ENCODE measurements around the gene COX4I2.

Gene COX4I2

DNA sequence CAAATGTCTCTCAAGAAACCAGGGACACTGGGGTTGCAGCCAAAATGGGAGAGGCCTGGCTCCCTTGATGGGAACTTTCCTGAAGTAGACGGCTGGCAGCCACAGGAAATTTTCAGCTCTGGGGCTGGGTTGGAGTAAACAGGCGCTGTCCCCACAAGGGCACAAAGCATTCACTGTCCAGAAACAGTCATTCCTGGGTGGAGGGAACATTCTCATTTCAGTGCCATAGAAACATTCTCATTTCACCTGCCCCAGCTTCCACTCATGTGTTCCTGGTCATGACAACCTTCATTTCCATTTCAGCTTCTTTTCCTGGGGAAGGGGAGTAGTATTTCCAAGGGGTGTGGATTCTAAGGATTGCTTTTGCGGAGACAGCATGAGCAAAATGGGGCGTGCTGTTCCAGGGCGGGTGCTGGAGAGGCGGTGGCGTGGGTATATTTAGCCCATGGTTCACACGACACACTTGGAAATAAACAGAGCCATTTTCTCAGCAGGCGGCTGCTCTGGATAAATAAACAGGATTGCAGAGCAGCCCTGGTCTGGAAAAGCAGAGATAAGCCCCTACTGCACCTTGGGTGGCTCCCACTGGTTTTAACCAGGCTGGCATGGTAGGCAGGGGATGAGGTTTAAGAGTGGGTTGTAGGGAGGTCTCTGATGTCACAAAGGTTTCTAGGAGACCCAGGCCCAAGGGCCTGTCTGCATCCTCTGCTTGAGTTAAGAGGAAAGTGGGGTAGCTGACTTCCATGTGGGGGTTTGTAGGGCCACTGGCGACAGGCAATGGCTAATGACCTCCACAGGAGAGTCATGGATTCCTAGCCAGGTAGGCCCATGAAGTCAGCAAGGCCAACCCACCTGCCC is 32.9 kb downstream of the COX4I2 start (continued):
- no peak for TF ChIP-seq KLF16 (tag by site-specific recombination; IDR thresholded peaks at IDR 0.05)
- TF ChIP-seq ZNF140 (tag by site-specific recombination; IDR thresholded peaks at IDR 0.05): no peak
- TF ChIP-seq ZNF677 (tag by site-specific recombination; IDR thresholded peaks at IDR 0.05): no peak
- no peak for TF ChIP-seq ZNF292 (tag by site-specific recombination; IDR thresholded peaks at IDR 0.05; ENCODE audit: borderline replicate concordance, low read depth)
- TF ChIP-seq ZNF138 (tag by site-specific recombination; IDR thresholded peaks at IDR 0.05; ENCODE audit: borderline replicate concordance): no peak
- TF ChIP-seq ZBTB8A (tag by site-specific recombination; IDR thresholded peaks at IDR 0.05): peak; percentile 88
- TF ChIP-seq, protein P1, sequence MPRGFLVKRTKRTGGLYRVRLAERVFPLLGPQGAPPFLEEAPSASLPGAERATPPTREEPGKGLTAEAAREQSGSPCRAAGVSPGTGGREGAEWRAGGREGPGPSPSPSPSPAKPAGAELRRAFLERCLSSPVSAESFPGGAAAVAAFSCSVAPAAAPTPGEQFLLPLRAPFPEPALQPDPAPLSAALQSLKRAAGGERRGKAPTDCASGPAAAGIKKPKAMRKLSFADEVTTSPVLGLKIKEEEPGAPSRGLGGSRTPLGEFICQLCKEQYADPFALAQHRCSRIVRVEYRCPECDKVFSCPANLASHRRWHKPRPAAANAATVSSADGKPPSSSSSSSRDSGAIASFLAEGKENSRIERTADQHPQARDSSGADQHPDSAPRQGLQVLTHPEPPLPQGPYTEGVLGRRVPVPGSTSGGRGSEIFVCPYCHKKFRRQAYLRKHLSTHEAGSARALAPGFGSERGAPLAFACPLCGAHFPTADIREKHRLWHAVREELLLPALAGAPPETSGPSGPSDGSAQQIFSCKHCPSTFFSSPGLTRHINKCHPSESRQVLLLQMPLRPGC (tag by site-specific recombination; IDR thresholded peaks at IDR 0.05): peak; percentile 33; the same call in 1 of the 2 replicates
- TF ChIP-seq, protein P2, sequence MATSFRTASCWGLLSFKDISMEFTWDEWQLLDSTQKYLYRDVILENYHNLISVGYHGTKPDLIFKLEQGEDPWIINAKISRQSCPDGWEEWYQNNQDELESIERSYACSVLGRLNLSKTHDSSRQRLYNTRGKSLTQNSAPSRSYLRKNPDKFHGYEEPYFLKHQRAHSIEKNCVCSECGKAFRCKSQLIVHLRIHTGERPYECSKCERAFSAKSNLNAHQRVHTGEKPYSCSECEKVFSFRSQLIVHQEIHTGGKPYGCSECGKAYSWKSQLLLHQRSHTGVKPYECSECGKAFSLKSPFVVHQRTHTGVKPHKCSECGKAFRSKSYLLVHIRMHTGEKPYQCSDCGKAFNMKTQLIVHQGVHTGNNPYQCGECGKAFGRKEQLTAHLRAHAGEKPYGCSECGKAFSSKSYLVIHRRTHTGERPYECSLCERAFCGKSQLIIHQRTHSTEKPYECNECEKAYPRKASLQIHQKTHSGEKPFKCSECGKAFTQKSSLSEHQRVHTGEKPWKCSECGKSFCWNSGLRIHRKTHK (tag by site-specific recombination; IDR thresholded peaks at IDR 0.05): no peak
- TF ChIP-seq ZNF391 (tag by site-specific recombination; IDR thresholded peaks at IDR 0.05; ENCODE audit: borderline replicate concordance, low read depth): no peak
- TF ChIP-seq ZNF530 (tag by site-specific recombination; IDR thresholded peaks at IDR 0.05; ENCODE audit: low read depth): no peak
- TF ChIP-seq SETDB1 (IDR thresholded peaks at IDR 0.05; ENCODE audit: insufficient read length, low read length): no peak
- TF ChIP-seq, protein P3, sequence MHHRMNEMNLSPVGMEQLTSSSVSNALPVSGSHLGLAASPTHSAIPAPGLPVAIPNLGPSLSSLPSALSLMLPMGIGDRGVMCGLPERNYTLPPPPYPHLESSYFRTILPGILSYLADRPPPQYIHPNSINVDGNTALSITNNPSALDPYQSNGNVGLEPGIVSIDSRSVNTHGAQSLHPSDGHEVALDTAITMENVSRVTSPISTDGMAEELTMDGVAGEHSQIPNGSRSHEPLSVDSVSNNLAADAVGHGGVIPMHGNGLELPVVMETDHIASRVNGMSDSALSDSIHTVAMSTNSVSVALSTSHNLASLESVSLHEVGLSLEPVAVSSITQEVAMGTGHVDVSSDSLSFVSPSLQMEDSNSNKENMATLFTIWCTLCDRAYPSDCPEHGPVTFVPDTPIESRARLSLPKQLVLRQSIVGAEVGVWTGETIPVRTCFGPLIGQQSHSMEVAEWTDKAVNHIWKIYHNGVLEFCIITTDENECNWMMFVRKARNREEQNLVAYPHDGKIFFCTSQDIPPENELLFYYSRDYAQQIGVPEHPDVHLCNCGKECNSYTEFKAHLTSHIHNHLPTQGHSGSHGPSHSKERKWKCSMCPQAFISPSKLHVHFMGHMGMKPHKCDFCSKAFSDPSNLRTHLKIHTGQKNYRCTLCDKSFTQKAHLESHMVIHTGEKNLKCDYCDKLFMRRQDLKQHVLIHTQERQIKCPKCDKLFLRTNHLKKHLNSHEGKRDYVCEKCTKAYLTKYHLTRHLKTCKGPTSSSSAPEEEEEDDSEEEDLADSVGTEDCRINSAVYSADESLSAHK (tag by site-specific recombination; IDR thresholded peaks at IDR 0.05): peak; percentile 68
- TF ChIP-seq ZNF335 (tag by site-specific recombination; conservative IDR thresholded peaks at IDR 0.05): 0 out of 2 replicates have a peak, but pooled peaks have one; percentile 17
- TF ChIP-seq ZNF146 (tag by site-specific recombination; IDR thresholded peaks at IDR 0.05): no peak; the same call in 1 of the 2 replicates
- TF ChIP-seq, protein P4, sequence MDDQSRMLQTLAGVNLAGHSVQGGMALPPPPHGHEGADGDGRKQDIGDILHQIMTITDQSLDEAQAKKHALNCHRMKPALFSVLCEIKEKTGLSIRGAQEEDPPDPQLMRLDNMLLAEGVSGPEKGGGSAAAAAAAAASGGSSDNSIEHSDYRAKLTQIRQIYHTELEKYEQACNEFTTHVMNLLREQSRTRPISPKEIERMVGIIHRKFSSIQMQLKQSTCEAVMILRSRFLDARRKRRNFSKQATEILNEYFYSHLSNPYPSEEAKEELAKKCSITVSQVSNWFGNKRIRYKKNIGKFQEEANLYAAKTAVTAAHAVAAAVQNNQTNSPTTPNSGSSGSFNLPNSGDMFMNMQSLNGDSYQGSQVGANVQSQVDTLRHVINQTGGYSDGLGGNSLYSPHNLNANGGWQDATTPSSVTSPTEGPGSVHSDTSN (CRISPR knock-in tag; IDR thresholded peaks at IDR 0.05): no peak
- no peak for TF ChIP-seq ZNF776 (tag by site-specific recombination; IDR thresholded peaks at IDR 0.05; ENCODE audit: borderline replicate concordance)
- TF ChIP-seq ZNF350 (tag by site-specific recombination; IDR thresholded peaks at IDR 0.05): no peak
- no peak for TF ChIP-seq ZNF76 (tag by site-specific recombination; IDR thresholded peaks at IDR 0.05; ENCODE audit: borderline replicate concordance, low read depth)
- peak; percentile 37; the same call in 1 of the 2 replicates for TF ChIP-seq KLF9 (tag by site-specific recombination; IDR thresholded peaks at IDR 0.05; ENCODE audit: low read depth)
- TF ChIP-seq ZNF624 (tag by site-specific recombination; IDR thresholded peaks at IDR 0.05): no peak
- TF ChIP-seq SCRT2 (tag by site-specific recombination; IDR thresholded peaks at IDR 0.05): no peak
- no peak for TF ChIP-seq ZNF777 (tag by site-specific recombination; IDR thresholded peaks at IDR 0.05; ENCODE audit: borderline replicate concordance)
- no peak for TF ChIP-seq ZNF221 (tag by site-specific recombination; IDR thresholded peaks at IDR 0.05; ENCODE audit: borderline replicate concordance)
- TF ChIP-seq ZNF792 (tag by site-specific recombination; IDR thresholded peaks at IDR 0.05): no peak
- peak; percentile 95 for TF ChIP-seq ZIC2 (tag by site-specific recombination; IDR thresholded peaks at IDR 0.05)
- no peak for TF ChIP-seq ZNF514 (tag by site-specific recombination; IDR thresholded peaks at IDR 0.05)
- TF ChIP-seq ZNF132 (tag by site-specific recombination; IDR thresholded peaks at IDR 0.05; ENCODE audit: borderline replicate concordance): no peak
- TF ChIP-seq ZNF629 (tag by site-specific recombination; IDR thresholded peaks at IDR 0.05): peak; percentile 66; the same call in 1 of the 2 replicates
- no peak for TF ChIP-seq OVOL3 (tag by site-specific recombination; IDR thresholded peaks at IDR 0.05)
- no peak for TF ChIP-seq ZNF558 (tag by site-specific recombination; IDR thresholded peaks at IDR 0.05)
- TF ChIP-seq ZSCAN23 (tag by site-specific recombination; IDR thresholded peaks at IDR 0.05): no peak
- TF ChIP-seq TCF7L2 (IDR thresholded peaks at IDR 0.05; ENCODE audit: borderline replicate concordance, low read depth, low read length): no peak
- peak; percentile 83 for TF ChIP-seq EGR2 (tag by site-specific recombination; IDR thresholded peaks at IDR 0.05; ENCODE audit: low read depth)
- peak; percentile 96 for TF ChIP-seq KLF1 (tag by site-specific recombination; IDR thresholded peaks at IDR 0.05)
- no peak for TF ChIP-seq ZNF670 (tag by site-specific recombination; IDR thresholded peaks at IDR 0.05; ENCODE audit: low read depth)
